Hepatocyte (in vitro differentiated cells): ENCODE results near the gene INF2.

Experiments
- CTCF ChIP-seq: fragments of 200-600 bp; sonication (generic); IDR thresholded peaks from 2 replicates; pipeline ENCODE4 v1.5.1; 2016; ENCODE audit warnings: antibody characterized with exemption, mild to moderate bottlenecking; ENCODE audit not compliant: poor library complexity
- EZH2 ChIP-seq: fragments of 200-600 bp; sonication (generic); IDR thresholded peaks from 2 replicates; pipeline ENCODE4 v1.6.1; 2016; ENCODE audit warnings: antibody characterized with exemption, mild to moderate bottlenecking, borderline replicate concordance

DNA sequence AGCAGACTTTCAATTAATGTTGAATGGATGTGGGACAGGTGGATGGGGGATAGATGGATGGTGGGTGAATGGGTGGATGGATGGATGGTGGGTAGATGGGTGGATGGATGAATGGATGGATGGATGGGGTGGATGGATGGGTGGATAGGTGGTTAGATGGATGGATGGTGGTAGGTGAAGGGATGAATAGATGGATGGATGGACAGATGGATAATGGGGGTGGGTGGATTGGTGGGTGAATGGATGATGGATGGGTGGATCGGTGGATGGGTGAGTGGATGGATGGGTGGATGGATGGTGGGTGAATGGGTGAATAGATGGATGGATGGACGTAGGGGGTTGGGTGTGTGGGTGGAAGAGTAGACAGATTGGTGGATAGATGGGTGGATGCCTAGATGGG lies 14.0 kb upstream of the INF2 start:
- TF ChIP-seq EZH2 (no peak), CTCF (no peak)
